Astrocyte of the spinal cord (primary cell): ENCODE data around the gene TOMM34.
A peak's percentile ranks its signal among the peaks of the same experiment; 100 is the strongest.

Experiments used
- DNase-seq: peaks from one replicate; pipeline ENCODE4 v3.0.0; 2011; ENCODE audit warnings: low read depth, low spot score
- H3K4me3 ChIP-seq: 2 replicates; pipeline ENCODE4 v1.5.1; 2011; ENCODE audit warnings: low read depth, mild to moderate bottlenecking, low read length, moderate library complexity
- CTCF ChIP-seq: IDR thresholded peaks from 2 replicates; pipeline ENCODE4 v1.5.1; 2012; ENCODE audit warnings: low read depth, mild to moderate bottlenecking, low read length, inconsistent platforms
- in situ Hi-C: cut with HindIII; loops from 2 replicates; pipeline ENCODE4 v1.10.0; 2017; ENCODE audit warnings: low sequenced_read_pairs

Gene TOMM34

DNA sequence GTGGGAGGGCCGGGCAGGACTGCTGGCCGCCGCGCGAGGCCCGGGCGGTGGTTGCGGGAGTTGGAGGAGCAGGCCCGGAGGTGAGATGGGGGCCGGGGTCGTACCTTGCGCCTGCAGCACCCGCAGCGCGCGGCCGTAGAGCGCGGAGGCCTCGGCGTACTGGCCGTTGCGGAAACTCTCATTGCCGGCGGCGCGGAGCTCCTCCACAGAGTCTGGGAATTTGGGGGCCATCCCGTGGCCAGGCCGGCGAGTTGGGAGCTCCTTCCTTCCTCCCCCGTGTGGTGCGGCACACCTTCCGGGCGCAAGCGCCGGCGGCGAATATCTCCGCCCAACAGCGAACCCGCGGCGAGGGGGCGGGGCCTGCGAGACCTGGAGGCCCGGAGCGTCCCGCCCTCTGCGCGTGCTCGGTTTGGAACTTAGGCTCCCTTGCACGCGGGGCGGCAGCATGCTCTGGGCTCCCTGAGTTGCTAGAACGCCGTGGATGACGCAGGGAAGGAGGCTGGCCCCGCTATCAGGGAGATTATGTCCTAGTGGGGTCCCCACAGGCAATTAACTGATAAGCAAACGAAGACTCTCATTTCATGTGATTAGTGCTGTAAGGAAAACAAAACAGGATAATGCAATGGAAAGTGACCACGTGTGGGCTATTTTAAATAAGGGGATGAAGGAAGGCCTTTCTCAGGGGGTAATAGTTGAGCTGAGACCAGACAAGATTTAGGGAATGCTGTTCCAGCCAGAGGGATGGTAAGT, at the start of gene TOMM34:
TOMM34 (minus strand) TSS at position 295 of the 750 bp plus-strand sequence; CDS start at position 231, 64 bp downstream.
- peak; percentile 91 for DNase-seq
- in situ Hi-C loops = no loop called here
- peak within 1 kb of the TSS; percentile 73 for H3K4me3 ChIP-seq
- TF ChIP-seq CTCF = no peak

- no peak for DNase-seq
- H3K4me3 ChIP-seq = no peak overlapping the region
- in situ Hi-C loops = no loop called here
- TF ChIP-seq CTCF = no peak
Observed at GRCh38 chr20:45008521-45009049, 48.4 kb upstream of the TOMM34 start.

DNA sequence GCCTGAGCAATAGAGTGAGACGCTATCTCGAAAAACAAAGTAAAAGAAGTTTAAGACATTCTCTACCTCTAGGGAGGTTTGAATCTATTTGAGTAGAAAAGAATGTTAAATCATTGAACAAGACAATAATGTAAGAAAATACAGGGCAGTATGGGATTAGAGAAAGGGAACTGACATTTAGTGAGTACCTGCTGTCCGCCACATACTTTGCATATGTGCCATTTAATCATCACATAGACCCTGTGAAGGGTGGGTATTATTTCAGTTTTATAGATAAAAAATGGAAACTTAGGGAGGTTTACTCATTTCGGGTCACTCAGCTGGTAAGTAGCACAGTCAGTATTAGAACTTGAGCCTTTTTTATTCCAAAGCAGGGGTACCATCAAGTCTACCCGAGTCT, 37.5 kb upstream of the TOMM34 start:
- TF ChIP-seq CTCF = no peak
- in situ Hi-C loops = no loop called here

GRCh38 chr20:44997171-44997570, 37.0 kb upstream of the TOMM34 start:
- TF ChIP-seq CTCF = no peak
- DNase-seq = no peak
- H3K4me3 ChIP-seq = no peak overlapping the region
- in situ Hi-C loops = no loop called here

More for the DNA sequence above, 37.5 kb upstream of the TOMM34 start:
- DNase-seq = no peak
- H3K4me3 ChIP-seq = no peak overlapping the region

DNA sequence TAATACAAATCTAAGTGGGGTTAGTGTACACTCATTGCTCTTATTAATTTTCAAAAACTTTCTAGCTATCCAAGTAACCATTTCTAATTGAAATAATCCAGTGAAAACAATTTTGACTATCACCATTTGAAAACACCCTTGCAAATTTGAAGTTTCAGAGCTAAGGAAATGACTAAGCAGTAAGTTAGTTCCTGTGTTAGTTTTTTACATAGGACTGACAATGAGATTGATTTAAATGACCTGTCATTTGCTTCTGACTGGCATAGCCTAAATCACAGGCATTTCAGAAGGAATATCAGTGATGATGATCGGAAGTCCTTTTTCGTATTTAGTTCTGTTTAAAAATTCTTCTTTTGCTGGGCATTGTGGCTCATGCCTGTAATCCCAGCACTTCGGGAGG, 33.1 kb upstream of the TOMM34 start:
- TF ChIP-seq CTCF = no peak
- DNase-seq = no peak
- in situ Hi-C loops = no loop called here
- no peak overlapping the region for H3K4me3 ChIP-seq

DNA sequence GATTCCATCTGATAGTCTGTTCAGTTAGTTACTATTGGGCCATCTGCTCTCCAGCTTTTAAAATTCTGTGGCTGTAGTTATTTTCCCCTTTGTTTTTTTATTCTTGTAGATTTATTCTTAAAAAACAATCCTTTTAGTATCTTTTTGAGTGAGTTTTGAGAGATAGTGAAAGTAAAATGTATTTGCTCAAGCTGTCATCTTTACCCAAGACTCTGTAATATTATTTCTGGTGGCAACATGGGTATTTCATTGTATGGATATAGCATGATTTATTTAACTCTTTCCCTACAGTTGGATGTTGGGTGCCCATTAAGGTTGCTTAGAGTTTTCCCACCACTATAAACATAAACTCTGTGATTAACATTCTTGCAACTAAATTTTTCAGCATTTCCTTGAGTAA, 30.8 kb upstream of the TOMM34 start:
- no peak for TF ChIP-seq CTCF
- no peak overlapping the region for H3K4me3 ChIP-seq
- no peak for DNase-seq
- in situ Hi-C loops = no loop called here
